ENCODE results near the gene COCH. TPM values are rescaled to one million over a fixed set of nuclear protein-coding genes. Genes with fewer than 3 reads are reported as not detected.
A peak's percentile ranks its signal among the peaks of the same experiment; 100 is the strongest.

COCH gene
- total RNA-seq = 3.1 TPM

GRCh38 chr14:30874120-30874998, at the start of gene COCH:
COCH (plus strand) TSS chr14:30874559; CDS start chr14:30874939, 380 bp downstream.
- peak within 1 kb of the TSS; percentile 52 to 61 (median 52) for H3K4me3 ChIP-seq (ENCODE audit: low read length in 3 of 3)
- no peaks in the 10 kb centered on the region for H3K9me3 ChIP-seq (ENCODE audit: control insufficient read depth in 3 of 3, low read length in 3 of 3)
- H3K36me3 ChIP-seq (ENCODE audit: control insufficient read depth in 3 of 3, insufficient read depth in 3 of 3, low read length in 3 of 3) = no peaks in the 10 kb centered on the region
- no peak within 1 kb of the TSS for H3K27ac ChIP-seq (ENCODE audit: low read depth, low read length)
- peak within 1 kb of the TSS in 2 of 3 donors; percentile 23 to 54 for H3K9ac ChIP-seq (ENCODE audit: low read depth in 1 of 3, low read length in 3 of 3)
- H3K27me3 ChIP-seq (ENCODE audit: control insufficient read depth in 3 of 3, insufficient read depth in 3 of 3, low read length in 3 of 3) = peaks cover 18 to 34% (median 32%) of the 10 kb centered on the region in 3 donors
- H3K4me1 ChIP-seq (ENCODE audit: control insufficient read depth in 3 of 3, insufficient read depth in 3 of 3, low read length in 3 of 3) = peaks cover 9 to 14% (median 14%) of the 10 kb centered on the region in 3 donors

- Histone ChIP-seq H3K4me3 (ENCODE audit: low read length in 3 of 3) (peak overlapping the region in 1 of 3 donors; percentile 27), H3K27me3 (ENCODE audit: control insufficient read depth in 3 of 3, insufficient read depth in 3 of 3, low read length in 3 of 3) (no peaks in the 10 kb centered on the region), H3K27ac (ENCODE audit: low read depth, low read length) (no peak overlapping the region), H3K9me3 (ENCODE audit: control insufficient read depth in 3 of 3, low read length in 3 of 3) (peaks cover 0 to 3% (median 0%) of the 10 kb centered on the region in 3 donors), H3K4me1 (ENCODE audit: control insufficient read depth in 3 of 3, insufficient read depth in 3 of 3, low read length in 3 of 3) (no peaks in the 10 kb centered on the region), H3K9ac (ENCODE audit: low read depth in 1 of 3, low read length in 3 of 3) (no peak overlapping the region), H3K36me3 (ENCODE audit: control insufficient read depth in 3 of 3, insufficient read depth in 3 of 3, low read length in 3 of 3) (no peaks in the 10 kb centered on the region)
These were observed 48.3 kb upstream of the COCH start for GRCh38 chr14:30826070-30826469.

- H3K4me3 ChIP-seq (ENCODE audit: low read length in 3 of 3) = no peak overlapping the region
- no peak overlapping the region for H3K9ac ChIP-seq (ENCODE audit: low read depth in 1 of 3, low read length in 3 of 3)
- H3K27ac ChIP-seq (ENCODE audit: low read depth, low read length) = no peak overlapping the region
- no peaks in the 10 kb centered on the region for H3K36me3 ChIP-seq (ENCODE audit: control insufficient read depth in 3 of 3, insufficient read depth in 3 of 3, low read length in 3 of 3)
- H3K4me1 ChIP-seq (ENCODE audit: control insufficient read depth in 3 of 3, insufficient read depth in 3 of 3, low read length in 3 of 3) = no peaks in the 10 kb centered on the region
- no peaks in the 10 kb centered on the region for H3K27me3 ChIP-seq (ENCODE audit: control insufficient read depth in 3 of 3, insufficient read depth in 3 of 3, low read length in 3 of 3)
- peaks cover 0 to 3% (median 0%) of the 10 kb centered on the region in 3 donors for H3K9me3 ChIP-seq (ENCODE audit: control insufficient read depth in 3 of 3, low read length in 3 of 3)
These were observed 44.5 kb upstream of the COCH start for GRCh38 chr14:30829853-30830252.

GRCh38 chr14:30834353-30834752, 40.0 kb upstream of the COCH start:
- no peak overlapping the region for H3K9ac ChIP-seq (ENCODE audit: low read depth in 1 of 3, low read length in 3 of 3)
- no peak overlapping the region for H3K27ac ChIP-seq (ENCODE audit: low read depth, low read length)
- no peaks in the 10 kb centered on the region for H3K36me3 ChIP-seq (ENCODE audit: control insufficient read depth in 3 of 3, insufficient read depth in 3 of 3, low read length in 3 of 3)
- no peaks in the 10 kb centered on the region for H3K9me3 ChIP-seq (ENCODE audit: control insufficient read depth in 3 of 3, low read length in 3 of 3)
- H3K4me3 ChIP-seq (ENCODE audit: low read length in 3 of 3) = no peak overlapping the region
- no peaks in the 10 kb centered on the region for H3K27me3 ChIP-seq (ENCODE audit: control insufficient read depth in 3 of 3, insufficient read depth in 3 of 3, low read length in 3 of 3)
- H3K4me1 ChIP-seq (ENCODE audit: control insufficient read depth in 3 of 3, insufficient read depth in 3 of 3, low read length in 3 of 3) = no peaks in the 10 kb centered on the region

GRCh38 chr14:30838351-30838750, 36.0 kb upstream of the COCH start:
- H3K9ac ChIP-seq (ENCODE audit: low read depth in 1 of 3, low read length in 3 of 3) = no peak overlapping the region
- H3K27me3 ChIP-seq (ENCODE audit: control insufficient read depth in 3 of 3, insufficient read depth in 3 of 3, low read length in 3 of 3) = no peaks in the 10 kb centered on the region
- no peak overlapping the region for H3K4me3 ChIP-seq (ENCODE audit: low read length in 3 of 3)
- H3K36me3 ChIP-seq (ENCODE audit: control insufficient read depth in 3 of 3, insufficient read depth in 3 of 3, low read length in 3 of 3) = no peaks in the 10 kb centered on the region
- H3K4me1 ChIP-seq (ENCODE audit: control insufficient read depth in 3 of 3, insufficient read depth in 3 of 3, low read length in 3 of 3) = no peaks in the 10 kb centered on the region
- H3K9me3 ChIP-seq (ENCODE audit: control insufficient read depth in 3 of 3, low read length in 3 of 3) = no peaks in the 10 kb centered on the region
- H3K27ac ChIP-seq (ENCODE audit: low read depth, low read length) = no peak overlapping the region

- Histone ChIP-seq H3K4me1 (ENCODE audit: control insufficient read depth in 3 of 3, insufficient read depth in 3 of 3, low read length in 3 of 3) (no peaks in the 10 kb centered on the region), H3K9ac (ENCODE audit: low read depth in 1 of 3, low read length in 3 of 3) (no peak overlapping the region), H3K9me3 (ENCODE audit: control insufficient read depth in 3 of 3, low read length in 3 of 3) (no peaks in the 10 kb centered on the region), H3K4me3 (ENCODE audit: low read length in 3 of 3) (no peak overlapping the region), H3K27ac (ENCODE audit: low read depth, low read length) (no peak overlapping the region), H3K27me3 (ENCODE audit: control insufficient read depth in 3 of 3, insufficient read depth in 3 of 3, low read length in 3 of 3) (no peaks in the 10 kb centered on the region), H3K36me3 (ENCODE audit: control insufficient read depth in 3 of 3, insufficient read depth in 3 of 3, low read length in 3 of 3) (no peaks in the 10 kb centered on the region)
These were observed 34.1 kb upstream of the COCH start for GRCh38 chr14:30840086-30840779.

GRCh38 chr14:30842431-30842830, 31.9 kb upstream of the COCH start:
- H3K4me3 ChIP-seq (ENCODE audit: low read length in 3 of 3) = no peak overlapping the region
- H3K9ac ChIP-seq (ENCODE audit: low read depth in 1 of 3, low read length in 3 of 3) = no peak overlapping the region
- no peaks in the 10 kb centered on the region for H3K27me3 ChIP-seq (ENCODE audit: control insufficient read depth in 3 of 3, insufficient read depth in 3 of 3, low read length in 3 of 3)
- H3K36me3 ChIP-seq (ENCODE audit: control insufficient read depth in 3 of 3, insufficient read depth in 3 of 3, low read length in 3 of 3) = no peaks in the 10 kb centered on the region
- no peaks in the 10 kb centered on the region for H3K9me3 ChIP-seq (ENCODE audit: control insufficient read depth in 3 of 3, low read length in 3 of 3)
- no peak overlapping the region for H3K27ac ChIP-seq (ENCODE audit: low read depth, low read length)
- H3K4me1 ChIP-seq (ENCODE audit: control insufficient read depth in 3 of 3, insufficient read depth in 3 of 3, low read length in 3 of 3) = no peaks in the 10 kb centered on the region

- no peaks in the 10 kb centered on the region for H3K9me3 ChIP-seq (ENCODE audit: control insufficient read depth in 3 of 3, low read length in 3 of 3)
- H3K36me3 ChIP-seq (ENCODE audit: control insufficient read depth in 3 of 3, insufficient read depth in 3 of 3, low read length in 3 of 3) = no peaks in the 10 kb centered on the region
- no peak overlapping the region for H3K4me3 ChIP-seq (ENCODE audit: low read length in 3 of 3)
- H3K27ac ChIP-seq (ENCODE audit: low read depth, low read length) = no peak overlapping the region
- H3K27me3 ChIP-seq (ENCODE audit: control insufficient read depth in 3 of 3, insufficient read depth in 3 of 3, low read length in 3 of 3) = no peaks in the 10 kb centered on the region
- no peaks in the 10 kb centered on the region for H3K4me1 ChIP-seq (ENCODE audit: control insufficient read depth in 3 of 3, insufficient read depth in 3 of 3, low read length in 3 of 3)
- H3K9ac ChIP-seq (ENCODE audit: low read depth in 1 of 3, low read length in 3 of 3) = no peak overlapping the region
These were observed 25.7 kb upstream of the COCH start for GRCh38 chr14:30848449-30849240.

- H3K9me3 ChIP-seq (ENCODE audit: control insufficient read depth in 3 of 3, low read length in 3 of 3) = no peaks in the 10 kb centered on the region
- no peaks in the 10 kb centered on the region for H3K27me3 ChIP-seq (ENCODE audit: control insufficient read depth in 3 of 3, insufficient read depth in 3 of 3, low read length in 3 of 3)
- H3K4me3 ChIP-seq (ENCODE audit: low read length in 3 of 3) = no peak overlapping the region
- H3K9ac ChIP-seq (ENCODE audit: low read depth in 1 of 3, low read length in 3 of 3) = no peak overlapping the region
- H3K4me1 ChIP-seq (ENCODE audit: control insufficient read depth in 3 of 3, insufficient read depth in 3 of 3, low read length in 3 of 3) = no peaks in the 10 kb centered on the region
- H3K36me3 ChIP-seq (ENCODE audit: control insufficient read depth in 3 of 3, insufficient read depth in 3 of 3, low read length in 3 of 3) = no peaks in the 10 kb centered on the region
- no peak overlapping the region for H3K27ac ChIP-seq (ENCODE audit: low read depth, low read length)
These were observed 25.0 kb upstream of the COCH start for GRCh38 chr14:30849354-30849753.

All from skeletal muscle tissue (tissue), 4 donors.